ENCODE measurements around the gene ARFGEF2. TPM values are rescaled to one million over a fixed set of nuclear protein-coding genes. Genes with fewer than 3 reads are reported as not detected.

ARFGEF2 gene
- total RNA-seq (20.5 and 20.6 TPM in 2 replicates), polyA plus RNA-seq (7.0 and 8.5 TPM in 2 replicates)

- H3K4me3 ChIP-seq = peak within 1 kb of the TSS; percentile 85
- peak within 1 kb of the TSS; percentile 99 for H3K27ac ChIP-seq
- TF ChIP-seq CTCF (IDR thresholded peaks at IDR 0.05; ENCODE audit: low read depth, low read length) = no peak
- H3K9me3 ChIP-seq (ENCODE audit: low read depth) = no peaks in the 10 kb centered on the region
- H3K36me3 ChIP-seq = no peaks in the 10 kb centered on the region
- DNase-seq (ENCODE audit: low read depth in 1 of 2, low spot score in 1 of 2) = peak; percentile 94 to 97
- H3K27me3 ChIP-seq = no peaks in the 10 kb centered on the region
- peaks cover 20% of the 10 kb centered on the region for H3K4me1 ChIP-seq (ENCODE audit: low read depth)
Measured at GRCh38 chr20:48921168-48921882, at the start of gene ARFGEF2. TSS of gene ARFGEF2 (plus strand) at chr20:48921711. CDS start at chr20:48921890, 179 bp downstream.

GRCh38 chr20:48875233-48875913, 46.1 kb upstream of the ARFGEF2 start:
- H3K27me3 ChIP-seq = peaks cover 26% of the 10 kb centered on the region
- H3K9me3 ChIP-seq (ENCODE audit: low read depth) = no peaks in the 10 kb centered on the region
- no peaks in the 10 kb centered on the region for H3K4me1 ChIP-seq (ENCODE audit: low read depth)
- no peak overlapping the region for H3K4me3 ChIP-seq
- no peaks in the 10 kb centered on the region for H3K36me3 ChIP-seq
- TF ChIP-seq CTCF (IDR thresholded peaks at IDR 0.05; ENCODE audit: low read depth, low read length) = no peak
- H3K27ac ChIP-seq = no peak overlapping the region
- DNase-seq (ENCODE audit: low read depth in 1 of 2, low spot score in 1 of 2) = no peak

GRCh38 chr20:48875914-48876240, 45.6 kb upstream of the ARFGEF2 start:
- DNase-seq (ENCODE audit: low read depth in 1 of 2, low spot score in 1 of 2) = peak in 1 of 2 donors; percentile 36
- Histone ChIP-seq H3K9me3 (ENCODE audit: low read depth) (no peaks in the 10 kb centered on the region), H3K4me3 (no peak overlapping the region), H3K36me3 (no peaks in the 10 kb centered on the region), H3K27ac (no peak overlapping the region), H3K27me3 (peaks cover 24% of the 10 kb centered on the region), H3K4me1 (ENCODE audit: low read depth) (no peaks in the 10 kb centered on the region)
- no peak for TF ChIP-seq CTCF (IDR thresholded peaks at IDR 0.05; ENCODE audit: low read depth, low read length)

GRCh38 chr20:48877304-48877703, 44.2 kb upstream of the ARFGEF2 start:
- no peak overlapping the region for H3K4me3 ChIP-seq
- no peaks in the 10 kb centered on the region for H3K36me3 ChIP-seq
- no peak overlapping the region for H3K27ac ChIP-seq
- no peaks in the 10 kb centered on the region for H3K4me1 ChIP-seq (ENCODE audit: low read depth)
- peaks cover 24% of the 10 kb centered on the region for H3K27me3 ChIP-seq
- no peak for DNase-seq (ENCODE audit: low read depth in 1 of 2, low spot score in 1 of 2)
- TF ChIP-seq CTCF (IDR thresholded peaks at IDR 0.05; ENCODE audit: low read depth, low read length) = no peak
- no peaks in the 10 kb centered on the region for H3K9me3 ChIP-seq (ENCODE audit: low read depth)

GRCh38 chr20:48878534-48879248, 42.8 kb upstream of the ARFGEF2 start:
- H3K27ac ChIP-seq = no peak overlapping the region
- no peaks in the 10 kb centered on the region for H3K36me3 ChIP-seq
- TF ChIP-seq CTCF (IDR thresholded peaks at IDR 0.05; ENCODE audit: low read depth, low read length) = no peak
- no peak overlapping the region for H3K4me3 ChIP-seq
- peaks cover 24% of the 10 kb centered on the region for H3K27me3 ChIP-seq
- H3K4me1 ChIP-seq (ENCODE audit: low read depth) = no peaks in the 10 kb centered on the region
- no peaks in the 10 kb centered on the region for H3K9me3 ChIP-seq (ENCODE audit: low read depth)
- no peak for DNase-seq (ENCODE audit: low read depth in 1 of 2, low spot score in 1 of 2)
